ENCODE data around the gene CDC42BPG. TPM values are rescaled to one million over a fixed set of nuclear protein-coding genes. Genes with fewer than 3 reads are reported as not detected.

CDC42BPG gene
- total RNA-seq, 1 experiment from 2014 or later: 30.1 TPM

DNA sequence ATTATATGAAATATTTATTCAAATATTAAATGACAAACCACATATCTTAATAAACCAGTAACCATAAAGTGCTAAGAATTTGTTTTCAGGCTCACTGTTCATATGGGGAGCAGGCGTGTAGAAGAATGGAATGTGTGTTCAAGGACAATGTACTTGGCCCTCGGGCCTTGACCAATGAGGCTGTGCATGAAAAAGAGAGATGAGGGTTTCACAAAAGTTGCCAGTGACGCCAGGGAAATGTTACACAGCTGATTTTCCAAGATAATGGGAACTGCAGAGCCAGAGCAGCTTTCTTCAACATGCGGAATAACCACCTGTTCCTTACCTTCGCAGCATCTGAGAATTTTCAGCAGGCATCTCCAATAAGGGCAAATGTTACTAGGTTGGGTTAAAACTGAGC is 70.3 kb downstream of the CDC42BPG start:
- RAD21 ChIA-PET (ENCODE audit: low non-redundant PET in 1 of 2, low total read pairs in 2 of 2, uncharacterized antibody in 2 of 2, unreplicated experiment in 2 of 2): no interaction called here
- intact Hi-C loops (cut with micrococcal nuclease): no loop called here

More for the DNA sequence above, 70.3 kb downstream of the CDC42BPG start:
- no peak overlapping the region for H2AFZ ChIP-seq (ENCODE audit: low read depth, low read length, poor library complexity, severe bottlenecking)
- DNase-seq (ENCODE audit: low read depth, low spot score) (no peak), ATAC-seq (no peak)
- H3K27ac ChIP-seq (ENCODE audit: low read depth, low read length): no peak overlapping the region
- H3K4me1 ChIP-seq (ENCODE audit: control insufficient read depth in 1 of 2, insufficient read depth in 2 of 2, low read length in 2 of 2): peaks cover 6 to 13% of the 10 kb centered on the region in 2 experiments; a peak in 3 of 4 replicates
- POLR2A ChIA-PET: no interaction called here
- no peak overlapping the region for H3K9ac ChIP-seq (ENCODE audit: low read length)
- no peak overlapping the region for H3K4me3 ChIP-seq (replicated peaks in 1 of 2; ENCODE audit: low read depth in 1 of 2, low read length in 2 of 2)
- no peaks in the 10 kb centered on the region for H3K9me3 ChIP-seq (ENCODE audit: control insufficient read depth in 1 of 2, insufficient read depth in 1 of 2, low read depth in 1 of 2, low read length in 2 of 2)
- no TSS peak for BruUV-seq (replicated peaks)
- no peak for TF ChIP-seq POLR2AphosphoS5 (IDR thresholded peaks at IDR 0.05; ENCODE audit: low read depth, low read length)
- no peak for TF ChIP-seq JUND (IDR thresholded peaks at IDR 0.05)
- no peak for TF ChIP-seq CBX3 (IDR thresholded peaks at IDR 0.05; ENCODE audit: low read depth)
- no peak for TF ChIP-seq SRF (IDR thresholded peaks at IDR 0.05; ENCODE audit: low read depth)
- peaks cover 78 to 82% of the 10 kb centered on the region in 2 experiments for H3K36me3 ChIP-seq (ENCODE audit: control insufficient read depth in 1 of 2, insufficient read depth in 2 of 2, low read length in 2 of 2)
- H4K20me1 ChIP-seq (ENCODE audit: insufficient read depth): peaks cover 67% of the 10 kb centered on the region
- H3K4me2 ChIP-seq (ENCODE audit: low read length): no peak overlapping the region
- H3K9me2 ChIP-seq (ENCODE audit: insufficient read depth): no peaks in the 10 kb centered on the region
- H3K27me3 ChIP-seq (ENCODE audit: insufficient read depth, low read length): no peaks in the 10 kb centered on the region
- H3K79me2 ChIP-seq (ENCODE audit: insufficient read depth, low read length): peaks cover 84% of the 10 kb centered on the region
- CTCF ChIA-PET: no interaction called here

MicroRNAs encoded within 50 kb of the gene (microRNA counts, 767-probe panel; counts per million panel counts)
- not detected for microRNA hsa-miR-192-5p

Other genes with a start within 250 kb of the CDC42BPG start
- gene NRXN2, start 121.5 kb downstream of the CDC42BPG start, total RNA-seq (2021; ENCODE audit: unreplicated experiment): 1.5 TPM
- gene RASGRP2, start 100.5 kb downstream of the CDC42BPG start, total RNA-seq (2021; ENCODE audit: unreplicated experiment): 12.8 TPM
- 1.7 TPM for gene PYGM, start 84.7 kb downstream of the CDC42BPG start, total RNA-seq (2021; ENCODE audit: unreplicated experiment)
- 403 TPM for gene SF1, start 66.1 kb downstream of the CDC42BPG start, total RNA-seq (2021; ENCODE audit: unreplicated experiment)
- 44.2 TPM for gene MAP4K2, start 41.4 kb downstream of the CDC42BPG start, total RNA-seq (2021; ENCODE audit: unreplicated experiment)
- 62.1 TPM for gene MEN1, start 34.1 kb downstream of the CDC42BPG start, total RNA-seq (2021; ENCODE audit: unreplicated experiment)
- gene EHD1, start 34.0 kb upstream of the CDC42BPG start, total RNA-seq (2021; ENCODE audit: unreplicated experiment): 48.1 TPM
- gene ATG2A, start 72.6 kb upstream of the CDC42BPG start, total RNA-seq (2021; ENCODE audit: unreplicated experiment): 24.7 TPM
- 10.9 TPM for gene PPP2R5B, start 80.0 kb upstream of the CDC42BPG start, total RNA-seq (2021; ENCODE audit: unreplicated experiment)
- not detected for gene GPHA2, start 91.2 kb upstream of the CDC42BPG start, total RNA-seq (2021; ENCODE audit: unreplicated experiment)
- not detected for gene MAJIN, start 127.5 kb upstream of the CDC42BPG start, total RNA-seq (2021; ENCODE audit: unreplicated experiment)
- 2.1 TPM for gene BATF2, start 152.3 kb upstream of the CDC42BPG start, total RNA-seq (2021; ENCODE audit: unreplicated experiment)
- gene ARL2, start 169.5 kb upstream of the CDC42BPG start, total RNA-seq (2021; ENCODE audit: unreplicated experiment): 68.7 TPM
- gene SNX15, start 182.8 kb upstream of the CDC42BPG start, total RNA-seq (2021; ENCODE audit: unreplicated experiment): 16.8 TPM
- 36.9 TPM for gene SAC3D1, start 196.6 kb upstream of the CDC42BPG start, total RNA-seq (2021; ENCODE audit: unreplicated experiment)
- not detected for gene NAALADL1, start 213.9 kb upstream of the CDC42BPG start, total RNA-seq (2021; ENCODE audit: unreplicated experiment)
- 72.1 TPM for gene CDCA5, start 239.4 kb upstream of the CDC42BPG start, total RNA-seq (2021; ENCODE audit: unreplicated experiment)
- 35.3 TPM for gene ZFPL1, start 239.6 kb upstream of the CDC42BPG start, total RNA-seq (2021; ENCODE audit: unreplicated experiment)